Kidney epithelial cell (primary cell): ENCODE data around the gene STK10. TPM values are rescaled to one million over a fixed set of nuclear protein-coding genes. Genes with fewer than 3 reads are reported as not detected.

Experiments
- DNase-seq: peaks from one replicate; pipeline ENCODE4 v3.0.0-alpha.2; 2010; ENCODE audit warnings: low read depth
- H3K27me3 ChIP-seq: 2 replicates; pipeline ENCODE4 v1.6.0; 2011; ENCODE audit warnings: low read length; ENCODE audit not compliant: control insufficient read depth, insufficient read depth
- H3K36me3 ChIP-seq: 2 replicates; pipeline ENCODE4 v1.5.1; 2011; ENCODE audit warnings: low read length; ENCODE audit not compliant: control insufficient read depth, insufficient read depth
- H3K4me3 ChIP-seq: 2 replicates; pipeline ENCODE4 v1.5.1; 2011; ENCODE audit warnings: low read depth, mild to moderate bottlenecking, control low read depth, low read length
- total RNA-seq: library from RNA; depleted of rRNA; stranded (reverse); fragments of >200 nt; gene quantifications from 2 replicates; pipeline ENCODE4 v1.2.3, GENCODE V29; 2015
- TF ChIP-seq, protein P1 (sequence below): IDR thresholded peaks from 2 replicates; pipeline ENCODE4 v1.5.1; 2011; ENCODE audit warnings: mild to moderate bottlenecking, moderate library complexity, low read length, control low read depth, inconsistent platforms; ENCODE audit not compliant: insufficient read depth, poor library complexity, severe bottlenecking

Gene STK10
- total RNA-seq, 1 donor from 2014 or later = 24.7 TPM

DNA sequence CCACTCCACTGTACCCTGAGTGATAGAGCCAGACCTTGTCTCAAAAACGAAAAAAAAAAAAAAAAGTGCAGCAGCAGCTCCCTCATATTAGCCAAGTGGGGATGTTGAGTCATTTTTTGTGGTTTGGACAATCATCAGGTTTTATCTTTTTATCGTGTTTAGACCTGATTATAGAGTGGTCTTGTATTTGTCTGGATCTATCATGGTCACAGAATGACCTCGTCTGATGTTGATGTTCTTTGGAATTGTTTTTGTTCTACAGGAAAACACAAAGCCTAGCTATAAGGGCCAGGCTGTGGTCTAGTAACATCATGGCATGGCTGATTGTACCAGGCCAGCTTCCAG is 179.9 kb downstream of the STK10 start:
- TF ChIP-seq, protein P1, sequence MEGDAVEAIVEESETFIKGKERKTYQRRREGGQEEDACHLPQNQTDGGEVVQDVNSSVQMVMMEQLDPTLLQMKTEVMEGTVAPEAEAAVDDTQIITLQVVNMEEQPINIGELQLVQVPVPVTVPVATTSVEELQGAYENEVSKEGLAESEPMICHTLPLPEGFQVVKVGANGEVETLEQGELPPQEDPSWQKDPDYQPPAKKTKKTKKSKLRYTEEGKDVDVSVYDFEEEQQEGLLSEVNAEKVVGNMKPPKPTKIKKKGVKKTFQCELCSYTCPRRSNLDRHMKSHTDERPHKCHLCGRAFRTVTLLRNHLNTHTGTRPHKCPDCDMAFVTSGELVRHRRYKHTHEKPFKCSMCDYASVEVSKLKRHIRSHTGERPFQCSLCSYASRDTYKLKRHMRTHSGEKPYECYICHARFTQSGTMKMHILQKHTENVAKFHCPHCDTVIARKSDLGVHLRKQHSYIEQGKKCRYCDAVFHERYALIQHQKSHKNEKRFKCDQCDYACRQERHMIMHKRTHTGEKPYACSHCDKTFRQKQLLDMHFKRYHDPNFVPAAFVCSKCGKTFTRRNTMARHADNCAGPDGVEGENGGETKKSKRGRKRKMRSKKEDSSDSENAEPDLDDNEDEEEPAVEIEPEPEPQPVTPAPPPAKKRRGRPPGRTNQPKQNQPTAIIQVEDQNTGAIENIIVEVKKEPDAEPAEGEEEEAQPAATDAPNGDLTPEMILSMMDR = no peak
- Histone ChIP-seq H3K4me3 (no peak overlapping the region), H3K36me3 (no peaks in the 10 kb centered on the region), H3K27me3 (no peaks in the 10 kb centered on the region)
- DNase-seq = no peak

DNA sequence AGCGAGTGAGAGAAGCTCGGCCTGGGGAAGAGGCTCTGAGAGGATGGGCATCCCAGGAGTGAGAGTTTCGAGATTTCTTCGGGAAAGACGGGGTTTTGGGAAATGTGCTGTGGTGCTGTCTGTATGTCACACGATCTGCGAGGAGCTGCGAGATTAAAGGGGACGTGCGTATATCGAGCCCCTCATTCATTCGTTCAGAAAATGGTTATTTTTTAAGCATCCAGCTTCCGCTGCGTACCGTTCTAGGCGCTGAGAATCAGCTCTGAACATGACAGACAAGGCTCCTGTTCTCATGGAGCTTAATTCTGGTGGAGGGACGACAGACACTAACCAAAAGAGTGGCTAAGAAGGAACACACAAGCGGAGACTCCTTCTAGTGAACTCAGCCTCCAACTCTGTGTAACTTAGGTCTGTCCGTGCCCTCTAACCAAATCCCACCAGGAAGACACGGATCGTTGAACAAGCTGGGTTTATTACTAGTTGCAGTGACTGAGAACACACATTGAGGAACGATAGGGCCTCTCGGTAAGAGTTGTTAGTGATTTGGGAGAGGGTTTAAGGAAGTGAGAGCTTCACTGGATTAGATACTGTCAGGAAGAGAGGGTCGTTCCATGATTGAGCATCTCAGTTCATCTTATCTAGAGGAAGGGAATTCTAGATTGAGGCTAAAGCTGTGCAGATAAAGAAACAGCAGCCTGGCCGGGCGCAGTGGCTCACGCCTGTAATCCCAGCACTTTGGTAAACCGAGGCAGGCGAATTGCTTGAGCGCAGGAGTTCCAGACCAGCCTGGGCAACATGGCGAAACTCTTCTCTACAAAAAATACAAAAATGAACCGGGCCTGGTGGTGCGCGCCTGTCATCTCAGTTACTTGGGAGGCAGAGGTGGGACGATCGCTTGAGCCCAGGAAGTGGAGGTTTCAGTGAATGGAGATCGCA is 180.6 kb downstream of the STK10 start:
- TF ChIP-seq, protein P1 = no peak
- Histone ChIP-seq H3K27me3 (no peaks in the 10 kb centered on the region), H3K4me3 (peak overlapping the region; percentile 65), H3K36me3 (no peaks in the 10 kb centered on the region)
- no peak for DNase-seq

DNA sequence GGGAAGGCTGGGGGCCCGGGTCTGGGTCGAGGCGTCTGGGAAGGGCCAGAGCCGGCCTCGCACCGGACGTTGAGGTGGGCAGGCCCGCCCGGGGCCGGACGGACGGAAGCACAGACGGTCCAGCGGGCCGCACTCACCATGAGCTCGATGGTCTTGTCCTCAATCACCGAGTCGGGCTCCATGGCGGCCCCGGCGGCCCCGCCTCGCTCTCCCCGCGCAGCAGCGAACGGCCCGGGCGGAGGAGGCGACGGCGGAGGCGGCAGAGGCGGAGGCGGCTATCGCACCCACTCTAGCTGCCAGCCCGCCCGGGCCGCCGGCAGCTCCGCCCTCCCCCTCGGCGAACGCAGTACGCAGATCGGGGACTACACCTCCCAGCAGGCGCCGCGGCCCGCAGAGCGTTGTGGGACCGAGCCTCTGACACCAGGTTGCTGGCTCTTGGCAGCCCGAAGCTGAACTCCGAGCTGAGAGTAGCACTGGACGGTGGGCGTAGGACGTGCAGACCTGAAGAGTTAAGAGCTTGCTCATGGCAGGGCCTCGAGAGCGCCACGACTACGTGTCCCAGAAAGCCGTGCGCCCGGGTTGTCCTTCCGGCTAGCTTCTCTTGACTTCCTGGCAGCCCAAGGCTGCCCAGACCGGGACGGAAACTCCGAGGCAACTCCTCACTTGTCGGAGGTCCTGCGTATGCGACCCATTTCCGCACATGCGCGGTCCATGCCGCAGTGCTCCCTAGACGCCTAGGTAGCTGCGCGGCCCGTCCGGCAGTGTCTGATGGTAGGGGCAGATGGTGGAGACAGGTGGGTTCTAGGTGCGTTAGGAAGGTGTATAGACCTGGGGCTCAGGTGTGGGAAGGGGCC is 181.5 kb downstream of the STK10 start, which contains the start of gene FBXW11:
Gene FBXW11, minus strand, starts transcription at position 318 of the 854 bp plus-strand sequence. Its CDS starts 136 bp downstream, at position 182.
- no peaks in the 10 kb centered on the region for H3K36me3 ChIP-seq
- no peaks in the 10 kb centered on the region for H3K27me3 ChIP-seq
- DNase-seq = peak; percentile 93
- TF ChIP-seq, protein P1 = no peak
- H3K4me3 ChIP-seq = peak within 1 kb of the TSS; percentile 65

DNA sequence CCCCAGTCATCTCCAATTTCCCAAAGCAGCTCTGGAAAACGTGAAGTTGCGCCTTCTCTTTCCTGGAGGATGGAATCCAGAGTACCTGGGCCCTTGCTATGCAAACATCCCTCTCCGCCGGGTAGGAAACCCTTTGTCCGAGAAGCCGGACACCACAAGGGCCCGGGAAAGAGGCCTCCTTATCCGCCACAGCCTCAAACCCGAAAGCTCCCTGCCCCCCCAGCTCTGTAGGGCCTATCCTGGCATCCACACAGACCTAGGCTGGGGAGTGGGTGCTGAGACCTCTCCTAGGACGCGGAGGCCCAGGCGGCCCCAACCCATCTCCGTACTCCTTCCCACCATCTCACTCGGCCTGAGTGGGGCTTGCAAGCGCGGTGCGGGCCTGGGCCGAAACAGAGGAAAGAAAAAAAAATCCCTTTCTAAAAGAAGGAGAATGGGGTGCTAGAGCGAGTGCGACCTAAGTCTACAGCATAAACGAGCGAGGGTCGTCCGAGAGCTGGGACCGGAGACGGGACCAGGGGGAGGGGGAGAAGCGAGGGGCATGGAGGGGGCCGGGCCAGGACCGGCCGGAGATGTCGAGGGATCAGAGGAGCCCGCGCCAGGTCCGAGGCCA is 182.2 kb downstream of the STK10 start:
- TF ChIP-seq, protein P1 = no peak
- Histone ChIP-seq H3K27me3 (no peaks in the 10 kb centered on the region), H3K4me3 (peak overlapping the region; percentile 65), H3K36me3 (no peaks in the 10 kb centered on the region)
- DNase-seq = no peak

DNA sequence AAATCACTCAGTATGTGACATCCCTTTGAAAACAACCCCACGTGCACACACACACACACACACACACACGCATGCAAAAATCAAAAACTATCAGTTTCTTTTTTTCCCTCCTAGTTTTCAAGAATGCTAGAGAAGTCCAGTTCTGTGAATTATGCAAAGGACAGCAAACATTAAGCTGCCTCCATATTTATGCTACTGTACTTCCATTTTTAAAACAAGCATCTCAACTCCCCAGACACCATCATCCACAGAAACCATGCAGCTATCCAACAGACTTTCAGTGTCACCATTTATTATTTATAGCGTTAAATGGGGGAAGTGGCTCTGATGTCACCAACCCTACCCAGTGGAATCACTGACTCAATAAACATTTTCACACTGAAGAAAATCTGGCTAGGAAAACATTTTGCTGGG is 183.2 kb downstream of the STK10 start:
- DNase-seq = no peak
- TF ChIP-seq, protein P1 = no peak
- no peaks in the 10 kb centered on the region for H3K27me3 ChIP-seq
- H3K4me3 ChIP-seq = peak overlapping the region; percentile 65
- H3K36me3 ChIP-seq = no peaks in the 10 kb centered on the region
